ENCODE results near the gene OGFOD1. TPM values are rescaled to one million over a fixed set of nuclear protein-coding genes. Genes with fewer than 3 reads are reported as not detected.

The OGFOD1 gene
- total RNA-seq, 4 donors from 2014 or later: 28.8 to 58.3 (median 32.1) TPM

DNA sequence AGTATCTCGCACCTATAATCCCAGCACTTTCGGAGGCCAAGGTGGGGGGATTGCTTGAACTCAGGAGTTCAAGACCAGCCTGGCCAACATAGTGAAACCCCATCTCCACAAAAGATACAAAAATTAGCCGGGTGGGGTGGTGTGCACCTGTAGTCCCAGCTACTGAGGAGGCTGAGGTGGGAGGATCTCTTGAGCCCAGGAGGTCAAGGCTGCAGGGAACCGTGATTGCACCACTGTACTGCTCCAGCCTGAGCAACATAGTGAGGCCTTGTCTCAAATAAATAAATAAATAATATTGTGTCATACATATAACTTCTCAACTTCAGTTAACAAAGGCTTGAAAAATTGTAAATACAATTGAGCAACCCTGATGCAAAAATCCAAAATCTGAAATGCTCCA is 34.2 kb upstream of the OGFOD1 start:
- Histone ChIP-seq H3K4me1 (peaks cover 7 to 62% (median 15%) of the 10 kb centered on the region in 3 donors), H3K27ac (no peak overlapping the region), H3K4me3 (no peak overlapping the region), H3K27me3 (no peaks in the 10 kb centered on the region), H3K9me3 (no peaks in the 10 kb centered on the region), H3K36me3 (peaks cover 0 to 17% (median 0%) of the 10 kb centered on the region in 3 donors)
- intact Hi-C loops (cut with DNase I): no loop called here
- WGBS, 2 donors: 91 to 92% methylated on average over 4 of the region's 4 CpGs
- no peak for DNase-seq
- TF ChIP-seq, protein P1, sequence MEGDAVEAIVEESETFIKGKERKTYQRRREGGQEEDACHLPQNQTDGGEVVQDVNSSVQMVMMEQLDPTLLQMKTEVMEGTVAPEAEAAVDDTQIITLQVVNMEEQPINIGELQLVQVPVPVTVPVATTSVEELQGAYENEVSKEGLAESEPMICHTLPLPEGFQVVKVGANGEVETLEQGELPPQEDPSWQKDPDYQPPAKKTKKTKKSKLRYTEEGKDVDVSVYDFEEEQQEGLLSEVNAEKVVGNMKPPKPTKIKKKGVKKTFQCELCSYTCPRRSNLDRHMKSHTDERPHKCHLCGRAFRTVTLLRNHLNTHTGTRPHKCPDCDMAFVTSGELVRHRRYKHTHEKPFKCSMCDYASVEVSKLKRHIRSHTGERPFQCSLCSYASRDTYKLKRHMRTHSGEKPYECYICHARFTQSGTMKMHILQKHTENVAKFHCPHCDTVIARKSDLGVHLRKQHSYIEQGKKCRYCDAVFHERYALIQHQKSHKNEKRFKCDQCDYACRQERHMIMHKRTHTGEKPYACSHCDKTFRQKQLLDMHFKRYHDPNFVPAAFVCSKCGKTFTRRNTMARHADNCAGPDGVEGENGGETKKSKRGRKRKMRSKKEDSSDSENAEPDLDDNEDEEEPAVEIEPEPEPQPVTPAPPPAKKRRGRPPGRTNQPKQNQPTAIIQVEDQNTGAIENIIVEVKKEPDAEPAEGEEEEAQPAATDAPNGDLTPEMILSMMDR (IDR thresholded peaks at IDR 0.05): no peak
- no peak for TF ChIP-seq POLR2A (IDR thresholded peaks at IDR 0.05)

DNA sequence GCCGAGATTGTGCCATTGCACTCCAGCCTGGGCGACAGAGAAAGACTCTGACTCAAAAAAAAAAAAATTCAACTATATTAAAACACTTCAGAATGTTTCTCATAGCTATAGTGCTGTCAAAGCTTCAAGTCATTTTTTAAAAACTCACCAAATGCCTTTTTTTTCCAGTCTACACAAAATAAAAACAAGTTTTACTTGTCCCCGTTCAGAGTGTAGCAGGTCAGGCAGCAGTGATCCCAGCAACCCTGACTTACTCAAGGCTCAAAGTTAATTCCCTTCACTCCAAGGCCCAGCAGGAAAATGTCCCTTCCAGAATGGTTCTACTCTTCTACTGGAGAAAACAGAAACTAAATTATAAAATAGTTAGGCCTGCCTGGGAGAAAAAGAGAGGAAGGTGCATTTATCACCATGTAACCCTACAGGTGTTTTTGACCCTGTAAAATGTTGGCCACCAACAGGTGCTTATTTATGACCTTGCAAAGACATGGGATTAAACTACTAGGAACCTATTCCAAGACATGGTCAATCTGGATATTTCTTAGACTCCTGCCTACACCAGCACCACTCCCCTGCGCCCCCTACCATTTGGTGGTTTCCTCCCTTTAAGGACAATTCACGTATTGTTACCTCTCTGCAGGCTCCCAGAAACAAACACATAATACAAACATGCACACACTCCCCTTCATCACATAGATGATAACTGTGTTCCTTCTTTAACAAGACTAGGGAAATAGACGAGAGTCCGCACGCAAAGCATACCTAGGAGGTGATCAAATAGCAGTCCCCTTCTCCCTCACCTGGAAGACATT is 31.4 kb upstream of the OGFOD1 start:
- Histone ChIP-seq H3K27ac (peak overlapping the region in 3 of 4 donors; percentile 36 to 73 (median 60)), H3K36me3 (no peaks in the 10 kb centered on the region), H3K9me3 (no peaks in the 10 kb centered on the region), H3K27me3 (no peaks in the 10 kb centered on the region), H3K4me3 (no peak overlapping the region), H3K4me1 (peaks cover 14 to 78% (median 30%) of the 10 kb centered on the region in 3 donors)
- intact Hi-C loops (cut with DNase I): no loop called here
- WGBS, 2 donors: 75 to 86% methylated on average over 8 of the region's 8 CpGs
- no peak for DNase-seq
- TF ChIP-seq, protein P1 (IDR thresholded peaks at IDR 0.05): no peak

DNA sequence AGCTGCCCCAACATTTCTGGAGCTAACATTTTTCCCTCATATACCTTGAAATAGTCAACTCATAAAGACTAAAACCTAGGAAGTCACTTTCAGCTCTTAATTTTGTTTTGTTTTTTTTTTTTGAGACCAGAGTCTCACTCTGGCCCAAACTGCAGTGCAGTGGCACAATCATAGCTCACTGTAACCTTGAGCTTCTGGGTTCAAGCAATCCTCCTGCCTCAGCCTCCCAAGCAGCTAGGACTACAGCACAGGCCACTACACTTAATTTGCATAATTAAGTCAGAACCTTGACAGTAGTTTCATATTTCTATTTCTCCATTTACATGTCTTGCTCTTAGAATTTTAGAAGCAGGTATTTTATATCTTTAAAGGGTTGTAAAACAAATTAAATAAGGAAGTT is 30.7 kb upstream of the OGFOD1 start:
- no peaks in the 10 kb centered on the region for H3K9me3 ChIP-seq
- no peaks in the 10 kb centered on the region for H3K36me3 ChIP-seq
- no peak for TF ChIP-seq POLR2A (IDR thresholded peaks at IDR 0.05)
- TF ChIP-seq, protein P1 (IDR thresholded peaks at IDR 0.05): no peak
- peaks cover 14 to 73% (median 30%) of the 10 kb centered on the region in 3 donors for H3K4me1 ChIP-seq
- no peak for DNase-seq
- no peak overlapping the region for H3K4me3 ChIP-seq
- H3K27ac ChIP-seq: peak overlapping the region in 2 of 4 donors; percentile 60 to 73
- intact Hi-C loops (cut with DNase I): no loop called here
- no peaks in the 10 kb centered on the region for H3K27me3 ChIP-seq

DNA sequence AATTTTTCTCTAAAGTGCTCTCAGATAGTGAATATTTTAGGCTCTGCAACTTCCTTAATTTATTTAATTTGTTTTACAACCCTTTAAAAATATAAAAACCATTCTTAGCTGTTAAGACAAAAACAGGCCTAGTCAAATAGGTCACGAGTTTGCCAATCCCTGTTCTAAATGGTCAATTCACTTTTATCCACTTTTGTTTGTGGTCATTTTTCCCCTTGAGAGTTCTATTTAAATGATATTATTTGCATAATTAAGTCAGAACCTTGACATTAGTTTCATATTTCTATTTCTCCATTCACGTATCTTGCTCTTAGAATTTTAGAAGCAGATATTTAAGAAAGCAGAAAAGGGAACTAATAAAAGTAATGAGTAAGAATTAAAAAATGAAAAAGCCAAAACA is 30.0 kb upstream of the OGFOD1 start:
- no peak for DNase-seq
- Histone ChIP-seq H3K4me3 (no peak overlapping the region), H3K4me1 (peaks cover 14 to 73% (median 37%) of the 10 kb centered on the region in 3 donors), H3K9me3 (no peaks in the 10 kb centered on the region), H3K27me3 (no peaks in the 10 kb centered on the region), H3K36me3 (no peaks in the 10 kb centered on the region), H3K27ac (no peak overlapping the region)
- intact Hi-C loops (cut with DNase I): no loop called here
- WGBS, 2 donors: 78 to 85% methylated on average over 2 of the region's 2 CpGs
- TF ChIP-seq, protein P1 (IDR thresholded peaks at IDR 0.05): no peak
- no peak for TF ChIP-seq POLR2A (IDR thresholded peaks at IDR 0.05)

DNA sequence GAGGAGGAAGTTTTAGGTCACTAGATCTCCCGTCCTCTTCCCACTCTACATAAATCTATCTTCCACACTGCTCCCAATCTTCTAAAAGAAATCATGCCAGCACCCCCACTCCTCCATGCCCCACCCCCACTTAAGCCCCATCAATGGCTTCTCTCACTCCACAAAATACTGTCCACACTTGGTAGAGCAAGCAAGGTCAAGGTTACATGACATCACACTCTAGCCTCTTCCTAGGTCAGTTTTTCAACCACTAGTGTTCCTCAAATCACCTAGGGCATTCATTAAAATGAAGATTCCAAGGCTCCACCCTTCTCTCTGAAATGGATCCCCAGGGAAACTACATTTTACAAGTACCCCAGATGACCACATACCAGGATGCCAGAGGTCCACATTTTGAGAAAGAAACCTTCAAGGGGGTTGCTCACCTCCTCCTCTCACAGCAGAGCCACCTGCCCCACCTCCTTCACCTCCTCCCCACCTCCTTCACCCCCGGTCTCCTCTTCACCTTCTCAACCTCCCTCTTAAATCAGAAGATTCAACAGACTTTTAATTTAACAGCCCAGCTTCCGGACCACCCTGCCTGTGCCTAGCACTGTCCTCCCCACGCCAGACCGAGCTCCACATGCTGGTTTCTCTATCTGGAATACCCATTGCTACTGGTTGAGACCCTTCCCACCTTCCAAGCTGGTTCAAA is 29.2 kb upstream of the OGFOD1 start:
- Histone ChIP-seq H3K27me3 (no peaks in the 10 kb centered on the region), H3K36me3 (no peaks in the 10 kb centered on the region), H3K4me1 (peaks cover 14 to 80% (median 37%) of the 10 kb centered on the region in 3 donors), H3K4me3 (no peak overlapping the region), H3K9me3 (no peaks in the 10 kb centered on the region), H3K27ac (no peak overlapping the region)
- DNase-seq: no peak
- intact Hi-C loops (cut with DNase I): no loop called here
- 85 to 96% methylated on average over 5 of the region's 5 CpGs for WGBS, 2 donors
- TF ChIP-seq, protein P1 (IDR thresholded peaks at IDR 0.05): no peak
- no peak for TF ChIP-seq POLR2A (IDR thresholded peaks at IDR 0.05)
